K562 (cell line): ENCODE data around the gene NTM.

Experiments used
- REST ChIP-seq, 2 experiments: fragments of 450-650 bp; formaldehyde crosslinking in 1 of 2; IDR thresholded peaks; 2 replicates each; pipeline versions ENCODE4 v1.4.0 to v1.6.1; 2014 to 2020; ENCODE audit warnings: mild to moderate bottlenecking in 2 of 2, borderline replicate concordance in 1 of 2, low read depth in 1 of 2
- RFX5 ChIP-seq: IDR thresholded peaks from 2 replicates; pipeline ENCODE4 v1.6.1; 2011; ENCODE audit warnings: low read depth, mild to moderate bottlenecking, improper control_type of control experiment, low read length
- ZNF24 ChIP-seq: fragments of 450-650 bp; IDR thresholded peaks from 2 replicates; pipeline ENCODE4 v1.6.1; 2016

- TF ChIP-seq REST (IDR thresholded peaks at IDR 0.05; ENCODE audit: borderline replicate concordance), result no peak
- TF ChIP-seq REST (CRISPR knock-in tag; IDR thresholded peaks at IDR 0.05; ENCODE audit: low read depth), result no peak
- no peak for TF ChIP-seq ZNF24
- no peak for TF ChIP-seq RFX5
Observed at GRCh38 chr11:131999084-131999483, 628.7 kb downstream of the NTM start.
